ENCODE measurements around the gene CASP6. TPM values are rescaled to one million over a fixed set of nuclear protein-coding genes. Genes with fewer than 3 reads are reported as not detected.
A peak's percentile ranks its signal among the peaks of the same experiment; 100 is the strongest.

CASP6 gene
- total RNA-seq, 3 donors from 2014 or later (not counting 1 experiment from before 2014, with no cell fraction given) = 3.4 to 6.0 (median 4.8) TPM

DNA sequence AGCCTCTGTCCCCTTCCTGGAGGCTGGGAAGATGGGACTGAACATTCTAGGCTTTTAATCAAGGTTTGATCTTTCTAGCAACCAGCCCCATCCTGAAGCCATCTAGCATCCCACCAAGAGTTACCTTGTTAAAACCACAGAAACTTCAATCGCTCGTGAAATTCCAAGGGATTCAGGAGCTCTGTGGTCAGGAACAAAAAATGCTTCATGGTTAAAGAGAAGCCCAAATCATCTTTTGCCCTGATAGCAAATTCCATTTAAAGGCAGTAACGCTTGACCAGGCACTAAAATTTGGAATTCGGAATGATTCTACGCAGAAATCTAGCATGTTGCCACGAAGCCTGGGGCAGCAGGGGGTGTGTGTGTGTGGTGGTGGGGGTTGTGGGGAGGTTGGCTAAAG, 47.8 kb downstream of the CASP6 start:
- intact Hi-C loops (cut with micrococcal nuclease) = no loop called here
- DNase-seq (no peak), ATAC-seq (no peak)
- Histone ChIP-seq H3K36me3 (ENCODE audit: control insufficient read depth, insufficient read depth, low read length) (peaks cover 3% of the 10 kb centered on the region), H3K27me3 (ENCODE audit: control insufficient read depth, insufficient read depth, low read length) (no peaks in the 10 kb centered on the region), H3K4me3 (ENCODE audit: low read length) (no peak overlapping the region), H3K4me1 (ENCODE audit: control insufficient read depth, insufficient read depth, low read length) (no peaks in the 10 kb centered on the region), H3K9me3 (ENCODE audit: control insufficient read depth, insufficient read depth, low read length) (peaks cover 10% of the 10 kb centered on the region), H3K27ac (ENCODE audit: low read length) (no peak overlapping the region)
- Mint-ChIP-seq H3K27me3 (ENCODE audit: low read depth in 2 of 2) (no peaks in the 10 kb centered on the region), H3K9me3 (no peaks in the 10 kb centered on the region), H3K36me3 (peaks cover 9% of the 10 kb centered on the region), H3K4me3 (no peak overlapping the region), H3K27ac (peak overlapping the region in 1 of 2 donors; percentile 2), H3K4me1 (peaks cover 0 to 29% of the 10 kb centered on the region in 2 donors)
- WGBS (ENCODE audit: insufficient coverage) = 44% methylated on average over 6 of the region's 6 CpGs
- TF ChIP-seq CTCF (IDR thresholded peaks at IDR 0.05) = no peak

- peak in 1 of 2 donors; percentile 47 for DNase-seq
- H3K4me3 Mint-ChIP-seq = no peak overlapping the region
- H3K27ac ChIP-seq (ENCODE audit: low read length) = no peak overlapping the region
Observed at GRCh38 chr4:109649872-109650271, 53.4 kb downstream of the CASP6 start.

DNA sequence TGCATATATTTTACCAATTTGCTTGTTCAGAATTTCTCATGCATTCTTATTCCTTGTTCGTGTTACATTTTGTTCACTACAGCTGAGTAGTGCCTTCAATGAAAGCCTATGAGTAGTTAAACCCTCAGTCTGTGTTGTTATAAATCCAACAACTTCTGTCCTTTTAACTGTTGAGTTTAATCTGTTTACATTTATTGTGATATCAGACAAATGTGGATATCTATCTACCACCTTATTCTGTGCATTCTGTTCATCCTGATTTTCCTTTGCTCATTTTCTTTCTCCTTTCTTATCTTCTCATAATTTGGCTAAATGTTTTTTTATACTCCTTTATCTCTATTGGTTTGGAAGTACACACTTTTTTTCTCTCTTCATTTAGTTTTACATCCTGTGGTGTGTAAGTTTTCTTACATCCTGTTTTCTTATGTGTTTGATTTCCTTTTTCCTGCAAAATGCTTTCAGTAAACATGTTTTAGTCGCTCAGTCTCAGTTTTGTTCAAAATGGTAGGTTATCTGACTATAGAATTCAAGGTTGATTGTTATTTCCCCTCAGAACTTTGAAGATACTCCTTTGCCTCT, 54.2 kb downstream of the CASP6 start:
- ATAC-seq (peak in 1 of 3 donors; percentile 7), DNase-seq (peak in 1 of 2 donors; percentile 42)
- H3K4me1 ChIP-seq (ENCODE audit: control insufficient read depth, insufficient read depth, low read length) = peaks cover 4% of the 10 kb centered on the region
- peaks cover 3% of the 10 kb centered on the region for H3K36me3 ChIP-seq (ENCODE audit: control insufficient read depth, insufficient read depth, low read length)
- H3K27ac ChIP-seq (ENCODE audit: low read length) = no peak overlapping the region
- intact Hi-C loops (cut with micrococcal nuclease) = no loop called here
- no peaks in the 10 kb centered on the region for H3K27me3 ChIP-seq (ENCODE audit: control insufficient read depth, insufficient read depth, low read length)
- no peak overlapping the region for H3K4me3 ChIP-seq (ENCODE audit: low read length)
- peaks cover 3 to 4% of the 10 kb centered on the region in 2 donors for H3K9me3 Mint-ChIP-seq
- H3K27me3 Mint-ChIP-seq (ENCODE audit: low read depth in 2 of 2) = no peaks in the 10 kb centered on the region
- H3K9me3 ChIP-seq (ENCODE audit: control insufficient read depth, insufficient read depth, low read length) = peaks cover 10% of the 10 kb centered on the region
- H3K36me3 Mint-ChIP-seq = peaks cover 15% of the 10 kb centered on the region
- H3K4me3 Mint-ChIP-seq = peak overlapping the region; percentile 45
- peaks cover 21 to 41% of the 10 kb centered on the region in 2 donors for H3K4me1 Mint-ChIP-seq
- no peak for TF ChIP-seq CTCF (IDR thresholded peaks at IDR 0.05)
- WGBS (ENCODE audit: insufficient coverage) = 83% methylated on average over 1 of the region's 2 CpGs
- peak overlapping the region; percentile 41 to 62 for H3K27ac Mint-ChIP-seq

More at GRCh38 chr4:109649872-109650271, 53.4 kb downstream of the CASP6 start:
- Mint-ChIP-seq H3K36me3 (peaks cover 15% of the 10 kb centered on the region), H3K9me3 (peaks cover 3 to 4% of the 10 kb centered on the region in 2 donors), H3K4me1 (peaks cover 21 to 41% of the 10 kb centered on the region in 2 donors), H3K27me3 (ENCODE audit: low read depth in 2 of 2) (no peaks in the 10 kb centered on the region), H3K27ac (peak overlapping the region; percentile 41 to 62)
- Histone ChIP-seq H3K4me1 (ENCODE audit: control insufficient read depth, insufficient read depth, low read length) (peaks cover 4% of the 10 kb centered on the region), H3K9me3 (ENCODE audit: control insufficient read depth, insufficient read depth, low read length) (peaks cover 10% of the 10 kb centered on the region), H3K4me3 (ENCODE audit: low read length) (no peak overlapping the region), H3K36me3 (ENCODE audit: control insufficient read depth, insufficient read depth, low read length) (peaks cover 3% of the 10 kb centered on the region), H3K27me3 (ENCODE audit: control insufficient read depth, insufficient read depth, low read length) (no peaks in the 10 kb centered on the region)
- intact Hi-C loops (cut with micrococcal nuclease) = no loop called here
- ATAC-seq = peak in 1 of 3 donors; percentile 47
- no peak for TF ChIP-seq CTCF (IDR thresholded peaks at IDR 0.05)
- no CpG with 5 or more reads among the region's 1 CpG for WGBS (ENCODE audit: insufficient coverage)

Data from natural killer cell (primary cell).